ENCODE data around the gene UGT2A1. TPM values are rescaled to one million over a fixed set of nuclear protein-coding genes. Genes with fewer than 3 reads are reported as not detected.

UGT2A1 gene
- total RNA-seq, 1 donor from 2014 or later, result not detected

GRCh38 chr4:69639542-69639941, 13.5 kb downstream of the UGT2A1 start, which contains the start of gene UGT2A2:
TSS of gene UGT2A2 (minus strand) at chr4:69639642. CDS start at chr4:69639640, 2 bp downstream.
- DNase-seq (ENCODE audit: low read depth), result no peak
- no peak within 1 kb of the TSS for H3K4me3 ChIP-seq (ENCODE audit: low read depth, low read length)
- TF ChIP-seq CTCF (conservative IDR thresholded peaks at IDR 0.05; ENCODE audit: low read depth, low read length), result no peak

DNA sequence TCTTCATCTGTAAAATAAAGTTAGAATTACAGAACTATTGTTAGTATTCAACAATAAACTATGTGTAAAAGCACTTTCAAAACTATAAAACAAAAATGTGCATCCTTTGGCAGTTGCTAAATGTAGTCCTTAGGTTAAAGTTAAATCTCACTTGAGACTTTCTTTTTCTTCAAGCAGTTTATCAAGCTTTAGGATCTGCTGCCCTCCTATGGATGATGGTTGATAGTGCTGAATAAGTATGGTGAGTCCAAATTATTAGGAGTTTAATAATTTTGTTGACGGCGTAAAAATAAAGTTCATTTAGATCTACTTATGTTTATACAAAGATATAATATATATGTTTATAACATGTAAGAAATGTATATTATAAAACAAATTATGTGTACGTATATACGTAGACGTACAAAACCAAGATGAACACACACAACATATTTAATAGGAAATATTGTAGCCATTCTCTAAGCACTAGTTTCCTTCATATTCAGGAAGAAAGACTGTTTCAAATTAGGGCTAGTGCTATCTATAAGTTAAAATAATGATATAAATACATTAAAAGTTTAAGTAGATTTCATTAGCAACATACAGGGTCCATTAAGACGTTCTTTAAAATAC, 35.9 kb downstream of the UGT2A1 start:
- peak; percentile 82 for TF ChIP-seq CTCF (conservative IDR thresholded peaks at IDR 0.05; ENCODE audit: low read depth, low read length)

DNA sequence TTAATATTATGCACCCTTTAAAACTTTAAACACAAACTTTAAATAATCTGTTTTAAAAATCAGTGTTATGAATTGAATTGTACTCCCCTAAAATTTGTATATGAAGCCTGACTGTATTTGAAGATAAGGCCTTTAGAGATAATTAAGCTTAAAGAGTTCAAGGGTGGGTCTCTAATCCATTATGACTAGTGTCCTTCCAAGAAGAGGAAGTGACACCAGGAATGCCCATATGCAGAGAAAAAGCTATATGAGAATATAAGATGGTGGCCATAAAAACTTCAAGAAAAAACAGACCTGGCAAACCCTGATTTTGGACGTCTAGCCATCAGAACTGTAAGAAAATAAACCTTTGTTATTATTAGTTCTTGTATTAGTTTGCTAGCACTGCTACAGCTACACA, 42.6 kb downstream of the UGT2A1 start:
- no peak for TF ChIP-seq CTCF (conservative IDR thresholded peaks at IDR 0.05; ENCODE audit: low read depth, low read length)
- H3K4me3 ChIP-seq (ENCODE audit: low read depth, low read length), result no peak overlapping the region
- no peak for DNase-seq (ENCODE audit: low read depth)

More for the DNA sequence above, 35.9 kb downstream of the UGT2A1 start:
- H3K4me3 ChIP-seq (ENCODE audit: low read depth, low read length), result no peak overlapping the region
- peak; percentile 6 for DNase-seq (ENCODE audit: low read depth)

GRCh38 chr4:69601065-69601464, 52.0 kb downstream of the UGT2A1 start:
- H3K4me3 ChIP-seq (ENCODE audit: low read depth, low read length), result no peak overlapping the region
- no peak for DNase-seq (ENCODE audit: low read depth)
- TF ChIP-seq CTCF (conservative IDR thresholded peaks at IDR 0.05; ENCODE audit: low read depth, low read length), result no peak

DNA sequence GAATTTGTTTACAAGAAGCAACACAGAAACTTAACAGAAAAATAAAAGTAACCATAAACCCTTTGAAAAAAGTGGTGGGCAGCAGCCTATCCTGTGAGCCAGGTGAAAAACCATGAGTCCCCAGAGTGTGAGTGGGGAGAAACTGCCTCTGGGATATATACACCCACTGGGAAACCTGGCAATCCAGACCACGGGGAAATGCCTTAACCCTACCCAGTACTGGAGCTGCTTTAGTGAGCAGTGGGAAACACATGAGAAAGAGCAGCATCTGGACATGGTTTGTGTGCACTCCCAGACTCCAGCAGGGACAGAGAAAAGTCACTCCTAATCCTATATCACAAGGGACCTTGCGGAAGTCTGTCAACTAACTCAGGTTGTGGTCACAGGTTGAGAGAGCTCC, 53.0 kb downstream of the UGT2A1 start:
- DNase-seq (ENCODE audit: low read depth), result no peak
- no peak overlapping the region for H3K4me3 ChIP-seq (ENCODE audit: low read depth, low read length)
- TF ChIP-seq CTCF (conservative IDR thresholded peaks at IDR 0.05; ENCODE audit: low read depth, low read length), result no peak

DNA sequence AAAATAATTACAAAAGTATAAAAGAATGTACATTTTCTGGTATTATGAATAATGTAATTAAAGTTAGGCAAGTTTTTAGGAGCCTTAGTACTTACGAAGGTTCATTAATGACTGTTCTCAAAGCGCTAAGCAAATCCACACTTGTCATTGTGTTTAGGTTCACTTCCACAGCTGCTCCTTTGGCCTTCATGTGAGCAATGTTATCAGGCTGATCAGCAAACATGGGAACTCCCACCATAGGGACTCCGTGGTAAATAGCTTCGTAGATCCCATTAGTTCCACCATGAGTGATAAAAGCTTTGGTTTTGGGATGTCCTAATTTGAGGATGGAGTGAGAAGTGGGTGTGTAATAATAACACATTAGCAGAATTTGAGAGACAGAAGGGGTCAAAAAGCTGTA, 58.7 kb downstream of the UGT2A1 start:
- TF ChIP-seq CTCF (conservative IDR thresholded peaks at IDR 0.05; ENCODE audit: low read depth, low read length), result no peak
- no peak overlapping the region for H3K4me3 ChIP-seq (ENCODE audit: low read depth, low read length)
- DNase-seq (ENCODE audit: low read depth), result no peak

- H3K4me3 ChIP-seq (ENCODE audit: low read depth, low read length), result no peak overlapping the region
- no peak for TF ChIP-seq CTCF (conservative IDR thresholded peaks at IDR 0.05; ENCODE audit: low read depth, low read length)
- no peak for DNase-seq (ENCODE audit: low read depth)
These were observed 61.7 kb downstream of the UGT2A1 start for GRCh38 chr4:69591364-69591763.
